ENCODE results near the gene FAM187B. TPM values are rescaled to one million over a fixed set of nuclear protein-coding genes. Genes with fewer than 3 reads are reported as not detected.

FAM187B gene
- total RNA-seq (2022; extraction: Qiagen RNA extraction; ENCODE audit: low read depth): not detected in 5 replicates

DNA sequence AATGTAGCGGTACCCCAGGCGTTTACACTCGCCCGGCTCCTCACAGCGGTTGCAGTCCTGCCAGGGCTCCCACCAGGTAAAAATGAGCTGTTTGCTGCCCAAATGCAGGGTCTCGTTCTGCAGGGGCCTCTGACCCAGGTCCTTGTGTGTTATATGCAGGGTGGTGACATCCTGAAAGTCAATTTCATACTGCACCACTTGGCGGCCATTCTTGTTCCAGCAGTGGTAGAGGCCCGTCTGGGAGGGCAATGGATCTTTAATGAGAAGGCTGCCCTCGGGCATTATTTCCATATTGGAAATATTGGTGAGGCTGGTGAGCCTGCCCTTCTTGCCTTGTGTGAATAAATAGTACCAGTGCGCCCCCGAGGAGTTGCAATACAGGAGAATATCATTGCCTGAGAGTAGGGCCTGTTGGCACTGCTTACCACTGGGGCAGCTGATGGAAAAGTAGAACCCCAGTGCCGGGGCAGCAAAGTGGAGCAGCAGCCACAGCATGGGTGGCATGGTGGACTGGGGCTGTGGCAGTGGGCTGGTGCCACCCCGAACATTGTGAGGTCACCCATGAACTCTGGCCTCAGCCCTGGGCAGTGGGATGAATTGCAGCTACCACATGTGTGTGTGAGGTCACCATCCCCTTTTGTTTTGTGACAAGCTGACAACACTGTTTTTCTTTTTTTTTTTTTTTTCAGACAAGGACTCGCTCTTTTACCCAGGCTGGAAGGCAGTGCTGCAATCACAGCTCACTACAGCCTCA lies at the start of gene FAM187B:
TSS of gene FAM187B (minus strand) at position 563 of the 754 bp plus-strand sequence. CDS start at position 504, 59 bp downstream.

DNA sequence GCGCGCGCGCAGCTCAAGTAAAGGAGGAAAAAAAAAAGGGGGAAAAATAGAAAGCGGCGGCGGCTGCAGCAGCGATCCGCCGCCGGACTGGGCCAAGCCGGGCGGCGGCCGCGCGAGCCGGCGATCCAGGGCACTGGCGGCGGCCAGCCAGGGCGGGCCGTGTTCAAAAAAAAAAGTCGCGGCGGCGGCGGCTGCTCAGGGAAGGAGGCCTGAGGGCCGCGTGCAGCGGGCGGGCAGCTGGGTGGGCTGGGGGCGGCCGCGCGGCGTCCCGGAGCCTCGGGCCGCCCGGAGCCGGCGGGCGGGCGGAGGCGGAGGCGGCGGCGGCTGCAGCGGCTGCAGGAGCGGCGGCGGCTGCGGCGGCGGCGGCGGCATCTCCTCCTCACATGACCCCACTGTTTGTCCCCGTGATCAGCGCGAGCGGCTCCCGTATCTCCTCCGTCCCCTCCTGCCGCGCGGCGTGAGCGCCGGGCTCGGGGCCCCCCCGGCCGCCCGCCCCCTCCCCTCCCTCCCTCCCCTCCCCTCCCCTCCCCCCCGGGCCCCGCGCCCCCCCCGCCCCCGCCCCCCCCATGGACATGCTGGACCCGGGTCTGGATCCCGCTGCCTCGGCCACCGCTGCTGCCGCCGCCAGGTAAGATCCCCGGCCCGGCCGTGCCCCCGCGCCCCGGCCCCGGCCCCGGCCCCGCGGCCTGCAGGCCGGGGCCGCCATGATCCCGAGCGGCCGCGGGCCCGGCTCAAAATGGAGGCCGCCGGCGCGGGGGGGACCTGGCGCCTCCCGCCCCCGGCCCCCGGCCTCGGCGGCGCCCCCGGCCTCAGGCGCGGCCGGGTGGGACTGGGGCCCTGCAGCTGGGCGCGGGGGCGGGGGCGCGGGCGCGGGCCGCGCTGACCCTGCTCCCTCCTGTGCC lies 40.2 kb upstream of the FAM187B start, which contains the start of gene USF2:
TSS of gene USF2 (plus strand) at position 427 of the 902 bp plus-strand sequence. CDS start at position 567, 140 bp downstream.

DNA sequence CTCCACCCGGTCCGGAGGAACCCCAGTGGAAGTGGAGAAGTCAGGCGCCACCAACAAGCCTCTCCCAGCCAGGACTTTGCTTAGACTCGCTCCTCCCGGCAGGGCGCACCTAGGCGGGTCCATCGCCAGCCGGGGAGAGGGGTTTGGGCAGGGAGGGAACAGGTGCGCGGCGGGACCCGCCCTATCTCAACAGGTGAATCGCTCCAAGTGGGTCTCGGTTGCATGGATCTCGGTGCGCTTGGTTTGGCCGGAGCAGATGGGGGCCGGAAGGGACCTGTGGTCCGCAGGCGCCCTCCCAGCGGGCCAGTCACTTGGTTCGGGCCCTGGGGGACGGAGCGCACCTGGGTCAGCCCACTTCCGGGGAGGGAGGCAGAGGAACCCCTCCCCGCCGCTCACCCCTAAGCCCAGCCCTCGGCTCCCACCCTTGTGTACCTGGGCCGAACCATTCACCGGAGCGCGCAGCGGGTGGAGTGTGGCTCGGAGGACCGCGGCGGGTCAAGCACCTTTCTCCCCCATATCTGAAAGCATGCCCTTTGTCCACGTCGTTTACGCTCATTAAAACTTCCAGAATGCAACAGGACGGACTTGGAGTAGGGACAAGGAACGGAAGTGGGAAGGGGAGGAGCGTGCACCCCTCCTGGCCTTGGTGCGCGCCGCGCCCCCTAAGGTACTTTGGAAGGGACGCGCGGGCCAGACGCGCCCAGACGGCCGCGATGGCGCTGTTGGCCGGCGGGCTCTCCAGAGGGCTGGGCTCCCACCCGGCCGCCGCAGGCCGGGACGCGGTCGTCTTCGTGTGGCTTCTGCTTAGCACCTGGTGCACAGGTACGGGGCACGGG lies 20.0 kb upstream of the FAM187B start, which contains the start of gene LSR:
TSS of gene LSR (plus strand) at position 693 of the 836 bp plus-strand sequence. CDS start at position 714, 21 bp downstream.

Other genes with a start within 250 kb of the FAM187B start
- 127 to 167 TPM (median 165 TPM) in 5 replicates for gene GRAMD1A, start 228.4 kb downstream of the FAM187B start, total RNA-seq (2022; extraction: Qiagen RNA extraction; ENCODE audit: low read depth)
- gene SCN1B, start 198.3 kb downstream of the FAM187B start, total RNA-seq (2022; extraction: Qiagen RNA extraction; ENCODE audit: low read depth): 15.3 to 20.9 TPM (median 20.5 TPM) in 5 replicates
- 0.15 to 0.23 TPM in 2 of 5 replicates, not detected in the others for gene HPN, start 187.0 kb downstream of the FAM187B start, total RNA-seq (2022; extraction: Qiagen RNA extraction; ENCODE audit: low read depth)
- gene FXYD3, start 112.9 kb downstream of the FAM187B start, total RNA-seq (2022; extraction: Qiagen RNA extraction; ENCODE audit: low read depth): 0.39 to 0.46 TPM (median 0.42 TPM) in 3 of 5 replicates, not detected in the others
- gene LGI4, start 93.7 kb downstream of the FAM187B start, total RNA-seq (2022; extraction: Qiagen RNA extraction; ENCODE audit: low read depth): 0.13 to 0.30 TPM (median 0.21 TPM) in 4 of 5 replicates, not detected in the other
- 0.39 to 0.57 TPM in 2 of 5 replicates, not detected in the others for gene FXYD1, start 89.9 kb downstream of the FAM187B start, total RNA-seq (2022; extraction: Qiagen RNA extraction; ENCODE audit: low read depth)
- gene FXYD7, start 85.5 kb downstream of the FAM187B start, total RNA-seq (2022; extraction: Qiagen RNA extraction; ENCODE audit: low read depth): 0.31 to 0.40 TPM in 2 of 5 replicates, not detected in the others
- 193 to 218 TPM (median 210 TPM) in 5 replicates for gene FXYD5, start 74.0 kb downstream of the FAM187B start, total RNA-seq (2022; extraction: Qiagen RNA extraction; ENCODE audit: low read depth)
- 8.0 to 13.1 TPM (median 9.4 TPM) in 5 replicates for gene LSR, start 20.3 kb upstream of the FAM187B start, total RNA-seq (2022; extraction: Qiagen RNA extraction; ENCODE audit: low read depth)
- 113 to 154 TPM (median 150 TPM) in 5 replicates for gene USF2, start 40.2 kb upstream of the FAM187B start, total RNA-seq (2022; extraction: Qiagen RNA extraction; ENCODE audit: low read depth)
- 0.22 to 0.31 TPM in 2 of 5 replicates, not detected in the others for gene HAMP, start 53.8 kb upstream of the FAM187B start, total RNA-seq (2022; extraction: Qiagen RNA extraction; ENCODE audit: low read depth)
- not detected in 5 replicates for gene MAG, start 63.4 kb upstream of the FAM187B start, total RNA-seq (2022; extraction: Qiagen RNA extraction; ENCODE audit: low read depth)
- 0.95 to 1.4 TPM (median 1.0 TPM) in 5 replicates for gene CD22, start 100.4 kb upstream of the FAM187B start, total RNA-seq (2022; extraction: Qiagen RNA extraction; ENCODE audit: low read depth)
- not detected in 5 replicates for gene FFAR1, start 119.2 kb upstream of the FAM187B start, total RNA-seq (2022; extraction: Qiagen RNA extraction; ENCODE audit: low read depth)
- 0.07 to 0.21 TPM in 2 of 5 replicates, not detected in the others for gene FFAR3, start 129.7 kb upstream of the FAM187B start, total RNA-seq (2022; extraction: Qiagen RNA extraction; ENCODE audit: low read depth)
- gene GPR42, start 142.3 kb upstream of the FAM187B start, total RNA-seq (2022; extraction: Qiagen RNA extraction; ENCODE audit: low read depth): not detected in 5 replicates
- not detected in 5 replicates for gene FFAR2, start 219.5 kb upstream of the FAM187B start, total RNA-seq (2022; extraction: Qiagen RNA extraction; ENCODE audit: low read depth)